A549 (cell line): ENCODE results near the gene NTNG2. TPM values are rescaled to one million over a fixed set of nuclear protein-coding genes. Genes with fewer than 3 reads are reported as not detected.

ENCODE experiments used
- ATAC-seq, 2 experiments: fragments of 200-7000 bp in 1 of 2; fragments of >200 bp in 1 of 2; cut with Nextera tagmentation in 1 of 2; cut with Tn5 transposase in 1 of 2; 3 replicates each; pipeline versions ENCODE4 v1.8.0 to v1.9.1; 2018 to 2020; ENCODE audit warnings: mild to moderate bottlenecking in 1 of 2, moderate library complexity in 1 of 2
- CTCF ChIA-PET: fragments of 300-600 bp; sonication (Branson Sonifier 250); formaldehyde crosslinking; extraction: SDS; loops from one replicate; lab custom pipeline; 2021; ENCODE audit warnings: antibody characterized with exemption, inconsistent platforms; lab: Yijun Ruan, JAX
- POLR2A ChIA-PET: fragments of 350-600 bp; formaldehyde crosslinking; extraction: SDS; loops from one replicate; lab custom pipeline; 2021; ENCODE audit warnings: antibody characterized with exemption, inconsistent platforms; lab: Yijun Ruan, JAX
- DNase-seq, 2 experiments: peaks; one replicate each; pipeline versions ENCODE4 v3.0.0 to v3.0.0-alpha.2; 2011 to 2016; ENCODE audit warnings: low read depth in 1 of 2, low spot score in 1 of 2
- FAIRE-seq: peaks from 2 replicates; lab custom pipeline; 2011; peaks lifted over from hg19 to GRCh38; lab: Jason Lieb, UNC
- H3K27ac ChIP-seq, 2 experiments: fragments of >200 bp; sonication (Bioruptor Twin); formaldehyde crosslinking; 3 replicates each; pipeline ENCODE4 v1.5.1; 2016 to 2017
- H3K4me1 ChIP-seq: fragments of >200 bp; sonication (Bioruptor Twin); formaldehyde crosslinking; 3 replicates; pipeline ENCODE4 v1.6.1; 2016
- H3K4me2 ChIP-seq: fragments of >200 bp; sonication (Bioruptor Twin); formaldehyde crosslinking; 3 replicates; pipeline ENCODE4 v1.6.1; 2016
- H3K4me3 ChIP-seq: fragments of >200 bp; sonication (Bioruptor Twin); formaldehyde crosslinking; 3 replicates; pipeline ENCODE4 v1.5.1; 2016
- H3K9me3 ChIP-seq: fragments of >200 bp; sonication (Bioruptor Twin); formaldehyde crosslinking; 3 replicates; pipeline ENCODE4 v1.6.1; 2016
- BCL3 ChIP-seq: fragments of >200 bp; sonication (Bioruptor Twin); formaldehyde crosslinking; IDR thresholded peaks from 3 replicates; pipeline ENCODE4 v1.6.1; 2016
- BHLHE40 ChIP-seq: IDR thresholded peaks from 2 replicates; pipeline ENCODE4 v1.6.1; 2012; ENCODE audit warnings: low read depth, low read length, inconsistent platforms
- CBX8 ChIP-seq: fragments of 200-600 bp; sonication (generic); IDR thresholded peaks from 2 replicates; pipeline ENCODE4 v1.6.1; 2016
- EP300 ChIP-seq, 2 experiments: fragments of >200 bp; sonication (Bioruptor Twin); formaldehyde crosslinking; IDR thresholded peaks; 2 replicates in 1 of 2; 3 replicates in 1 of 2; pipeline ENCODE4 v1.6.1; 2016 to 2017
- ESRRA ChIP-seq: fragments of 150-350 bp; IDR thresholded peaks from 2 replicates; pipeline ENCODE4 v1.6.1; 2014; ENCODE audit warnings: mild to moderate bottlenecking, low read length, borderline replicate concordance
- FOSL2 ChIP-seq, 2 experiments: fragments of 450-650 bp in 1 of 2; fragments of >200 bp in 1 of 2; sonication (Bioruptor Twin) in 1 of 2; formaldehyde crosslinking; IDR thresholded peaks; 2 replicates each; pipeline versions ENCODE4 v1.5.0 to v1.6.1; 2016 to 2020; ENCODE audit warnings: mild to moderate bottlenecking in 1 of 2, moderate library complexity in 1 of 2
- FOXS1 ChIP-seq: fragments of 250-450 bp; sonication (Bioruptor Pico); IDR thresholded peaks from 2 replicates; pipeline ENCODE4 v1.5.0; 2020; ENCODE audit warnings: mild to moderate bottlenecking, moderate library complexity
- HDAC2 ChIP-seq: fragments of 200-600 bp; sonication (generic); IDR thresholded peaks from 2 replicates; pipeline ENCODE4 v1.6.1; 2016
- HEYL ChIP-seq: fragments of 250-450 bp; sonication (Bioruptor Pico); IDR thresholded peaks from 2 replicates; pipeline ENCODE4 v1.8.0; 2021; ENCODE audit warnings: mild to moderate bottlenecking, moderate library complexity
- HMGXB4 ChIP-seq: fragments of 250-450 bp; sonication (Bioruptor Pico); IDR thresholded peaks from 2 replicates; pipeline ENCODE4 v1.5.0; 2021; ENCODE audit warnings: mild to moderate bottlenecking, moderate library complexity, borderline replicate concordance
- JUN ChIP-seq, 2 experiments: fragments of >200 bp; sonication (Bioruptor Twin); formaldehyde crosslinking; IDR thresholded peaks; 2 replicates in 1 of 2; 3 replicates in 1 of 2; pipeline ENCODE4 v1.6.1; 2016 to 2017
- KDM1A ChIP-seq: fragments of 200-600 bp; sonication (generic); IDR thresholded peaks from 2 replicates; pipeline ENCODE4 v1.6.1; 2016; ENCODE audit warnings: low read depth, mild to moderate bottlenecking
- MAX ChIP-seq: IDR thresholded peaks from 2 replicates; pipeline ENCODE4 v1.6.1; 2012
- MYC ChIP-seq: IDR thresholded peaks from 2 replicates; pipeline ENCODE4 v1.6.1; 2012; ENCODE audit warnings: mild to moderate bottlenecking, inconsistent platforms, low read length, improper control_type of control experiment, borderline replicate concordance
- NFE2L2 ChIP-seq: fragments of 150-350 bp; conservative IDR thresholded peaks from 2 replicates; pipeline ENCODE4 v1.6.1; 2014; ENCODE audit warnings: low read length
- NPAS2 ChIP-seq: fragments of 250-450 bp; sonication (Bioruptor Pico); IDR thresholded peaks from 2 replicates; pipeline ENCODE4 v1.8.0; 2022; ENCODE audit warnings: mild to moderate bottlenecking, moderate library complexity, borderline replicate concordance
- NR3C1 ChIP-seq: fragments of >200 bp; sonication (Bioruptor Twin); formaldehyde crosslinking; IDR thresholded peaks from 3 replicates; pipeline ENCODE4 v1.6.1; 2017
- POLR2AphosphoS2 ChIP-seq: conservative IDR thresholded peaks from 2 replicates; pipeline ENCODE4 v1.6.1; 2012; ENCODE audit warnings: low read length, improper control_type of control experiment, inconsistent platforms
- RAD21 ChIP-seq, 2 experiments: fragments of >200 bp in 1 of 2; sonication (Bioruptor Twin) in 1 of 2; formaldehyde crosslinking in 1 of 2; IDR thresholded peaks in 1 of 2; conservative IDR thresholded peaks in 1 of 2; 2 replicates in 1 of 2; 3 replicates in 1 of 2; pipeline ENCODE4 v1.6.1; 2012 to 2018; ENCODE audit warnings: inconsistent platforms in 1 of 2
- RARB ChIP-seq: fragments of 250-450 bp; sonication (Bioruptor Pico); IDR thresholded peaks from 2 replicates; pipeline ENCODE4 v1.8.0; 2021; ENCODE audit warnings: mild to moderate bottlenecking, moderate library complexity
- SMC3 ChIP-seq: fragments of >200 bp; sonication (Bioruptor Twin); formaldehyde crosslinking; IDR thresholded peaks from 3 replicates; pipeline ENCODE4 v1.6.1; 2018; ENCODE audit warnings: inconsistent platforms
- SREBF2 ChIP-seq: fragments of 450-650 bp; IDR thresholded peaks from 2 replicates; pipeline ENCODE4 v1.6.1; 2014; ENCODE audit warnings: mild to moderate bottlenecking, moderate library complexity
- TP53 ChIP-seq: fragments of 250-450 bp; sonication (Bioruptor Pico); IDR thresholded peaks from 2 replicates; pipeline ENCODE4 v1.5.0; 2021; ENCODE audit warnings: mild to moderate bottlenecking, moderate library complexity
- ZC3H11A ChIP-seq: fragments of 450-650 bp; IDR thresholded peaks from 2 replicates; pipeline ENCODE4 v1.6.1; 2014; ENCODE audit warnings: antibody characterized with exemption, mild to moderate bottlenecking
- WGBS: methylation state at CpG from one replicate; pipeline ENCODE4 v1.1.6; 2017; ENCODE audit errors: missing lambda C conversion rate; 5-methylcytosine and 5-hydroxymethylcytosine counted together
- polyA plus RNA-seq, 4 experiments: library from polyadenylated mRNA; depleted of rRNA in 3 of 4; stranded (reverse); fragments of >200 nt; fragmentation: RNase III in 1 of 4; extraction: RNeasy Plus Mini Kit Qiagen cat#74134 plus additional on column Dnase treatment in 1 of 4; gene quantifications; 2 replicates in 3 of 4; 3 replicates in 1 of 4; pipeline ENCODE4 v1.2.3, GENCODE V29; 2011 to 2017
- TF ChIP-seq, protein P1 (sequence below): fragments of 450-650 bp; IDR thresholded peaks from 2 replicates; pipeline ENCODE4 v1.6.1; 2014; ENCODE audit warnings: antibody characterized with exemption

The NTNG2 gene
- polyA plus RNA-seq, 2 of the 4 experiments (the other 2 are of a cell fraction) = 0.52 to 1.0 TPM

DNA sequence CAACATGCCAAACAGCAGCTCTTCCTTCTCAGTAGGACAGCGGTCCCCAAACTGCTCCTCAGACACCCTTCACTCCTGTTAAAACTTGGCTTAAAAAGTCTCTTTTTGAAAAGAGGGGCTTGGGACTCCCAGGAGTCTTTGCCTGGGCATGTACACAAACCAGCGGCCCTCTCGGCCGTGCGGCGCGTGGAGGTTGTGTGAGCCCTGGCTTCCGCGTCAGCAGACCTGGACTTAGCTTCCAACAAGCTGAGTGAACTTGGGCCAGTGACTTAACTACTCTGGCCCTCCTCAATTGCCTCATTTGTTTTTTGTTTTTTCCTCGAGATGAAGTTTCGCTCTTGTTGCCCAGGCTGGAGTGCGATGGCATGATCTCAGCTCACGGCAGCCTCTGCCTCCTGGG is 15.3 kb upstream of the NTNG2 start:
- DNase-seq (no peak), ATAC-seq (no peak), FAIRE-seq (no peak)
- H3K4me2 ChIP-seq = no peak overlapping the region
- 0 out of 3 replicates have a peak, but pooled peaks cover 3% of the 10 kb centered on the region for H3K4me1 ChIP-seq
- H3K27ac ChIP-seq = no peak overlapping the region
- H3K4me3 ChIP-seq = no peak overlapping the region
- TF ChIP-seq, protein P1, sequence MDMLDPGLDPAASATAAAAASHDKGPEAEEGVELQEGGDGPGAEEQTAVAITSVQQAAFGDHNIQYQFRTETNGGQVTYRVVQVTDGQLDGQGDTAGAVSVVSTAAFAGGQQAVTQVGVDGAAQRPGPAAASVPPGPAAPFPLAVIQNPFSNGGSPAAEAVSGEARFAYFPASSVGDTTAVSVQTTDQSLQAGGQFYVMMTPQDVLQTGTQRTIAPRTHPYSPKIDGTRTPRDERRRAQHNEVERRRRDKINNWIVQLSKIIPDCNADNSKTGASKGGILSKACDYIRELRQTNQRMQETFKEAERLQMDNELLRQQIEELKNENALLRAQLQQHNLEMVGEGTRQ = no peak
- TF ChIP-seq RARB (CRISPR knock-in tag) (no peak), FOSL2 (IDR thresholded peaks at IDR 0.05) (no peak), FOSL2 (CRISPR knock-in tag; IDR thresholded peaks at IDR 0.05) (no peak), JUN (IDR thresholded peaks at IDR 0.05) (no peak), HMGXB4 (no peak), HEYL (CRISPR knock-in tag) (no peak), NR3C1 (no peak), BCL3 (no peak), SREBF2 (no peak), EP300 (IDR thresholded peaks at IDR 0.05) (no peak), POLR2AphosphoS2 (no peak), ZC3H11A (no peak), MAX (no peak), ESRRA (no peak), SMC3 (no peak), TP53 (no peak), FOXS1 (CRISPR knock-in tag) (no peak), NFE2L2 (no peak)
- 85% methylated on average over 13 of the region's 13 CpGs for WGBS
- ChIA-PET POLR2A (interaction anchor here (1.0 kb wide), 1 partner anchor 113 kb away, joined by 4 read pairs; no protein-coding TSS in a partner anchor), CTCF (interaction anchor here (1.2 to 2.3 kb wide), 4 partner anchors 11 to 384 kb away, joined by 4 to 8 read pairs (median 6); no protein-coding TSS in a partner anchor)
- no peaks in the 10 kb centered on the region for H3K9me3 ChIP-seq

- Histone ChIP-seq H3K4me1 (0 out of 3 replicates have a peak, but pooled peaks cover 3% of the 10 kb centered on the region), H3K27ac (no peak overlapping the region), H3K9me3 (no peaks in the 10 kb centered on the region), H3K4me2 (no peak overlapping the region), H3K4me3 (no peak overlapping the region)
- ChIA-PET CTCF (interaction anchor here (1.5 to 2.3 kb wide), 2 partner anchors 11 to 384 kb away, joined by 6 to 8 read pairs; no protein-coding TSS in a partner anchor), POLR2A (interaction anchor here (1.0 kb wide), 1 partner anchor 112 kb away, joined by 4 read pairs; no protein-coding TSS in a partner anchor)
- DNase-seq (no peak), ATAC-seq (no peak), FAIRE-seq (no peak)
- TF ChIP-seq RAD21 (conservative IDR thresholded peaks at IDR 0.05 in 1 of 2, IDR thresholded peaks at IDR 0.05 in 1 of 2) (no peak), NPAS2 (CRISPR knock-in tag) (no peak), MYC (no peak), HDAC2 (no peak), TP53 (no peak), BHLHE40 (no peak), BCL3 (no peak), KDM1A (no peak), CBX8 (no peak)
- 79% methylated on average over 4 of the region's 4 CpGs for WGBS
Measured at GRCh38 chr9:132147331-132147730, 14.5 kb upstream of the NTNG2 start.
